Right lobe of liver (tissue), 4 donors: ENCODE results near the gene REEP3.

Experiments
- POLR2A ChIP-seq: fragments of 450-650 bp; IDR thresholded peaks from one replicate; pipeline ENCODE4 v1.6.1; 2017; ENCODE audit warnings: antibody characterized with exemption, mild to moderate bottlenecking
- TF ChIP-seq, protein P1 (sequence below), 4 donors: fragments of 200-600 bp in 3 of 4; fragments of 450-650 bp in 1 of 4; IDR thresholded peaks; one replicate each; pipeline versions ENCODE4 v1.5.1 to v1.8.0; 2016 to 2022; ENCODE audit warnings: antibody characterized with exemption in 4 of 4, mild to moderate bottlenecking in 2 of 4
- donor health status: DM: no; HTN: no; CAD: no.
- donor health status: DM: no; HTN: no; CAD: no.
- donor health status: DM: no; HTN: yes; CAD: no.

DNA sequence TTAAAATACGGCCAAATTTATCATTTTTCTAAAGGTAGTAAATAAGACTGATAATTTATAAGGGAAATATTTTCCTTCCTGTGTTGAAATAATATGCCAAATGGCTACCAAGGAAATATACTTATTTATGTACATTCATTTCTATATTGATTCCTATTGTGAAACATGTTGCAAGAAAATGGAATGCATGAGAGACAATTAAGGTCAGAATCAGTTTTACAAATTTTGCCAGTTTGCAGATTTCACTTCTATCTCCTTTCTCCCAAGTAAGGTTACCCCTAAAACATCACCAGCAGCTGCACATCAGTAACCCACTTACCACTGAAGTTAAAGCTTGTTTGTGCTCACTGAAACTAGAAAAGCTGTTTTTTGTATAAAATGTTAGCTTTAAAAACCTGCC is 19.2 kb upstream of the REEP3 start:
- TF ChIP-seq, protein P1, sequence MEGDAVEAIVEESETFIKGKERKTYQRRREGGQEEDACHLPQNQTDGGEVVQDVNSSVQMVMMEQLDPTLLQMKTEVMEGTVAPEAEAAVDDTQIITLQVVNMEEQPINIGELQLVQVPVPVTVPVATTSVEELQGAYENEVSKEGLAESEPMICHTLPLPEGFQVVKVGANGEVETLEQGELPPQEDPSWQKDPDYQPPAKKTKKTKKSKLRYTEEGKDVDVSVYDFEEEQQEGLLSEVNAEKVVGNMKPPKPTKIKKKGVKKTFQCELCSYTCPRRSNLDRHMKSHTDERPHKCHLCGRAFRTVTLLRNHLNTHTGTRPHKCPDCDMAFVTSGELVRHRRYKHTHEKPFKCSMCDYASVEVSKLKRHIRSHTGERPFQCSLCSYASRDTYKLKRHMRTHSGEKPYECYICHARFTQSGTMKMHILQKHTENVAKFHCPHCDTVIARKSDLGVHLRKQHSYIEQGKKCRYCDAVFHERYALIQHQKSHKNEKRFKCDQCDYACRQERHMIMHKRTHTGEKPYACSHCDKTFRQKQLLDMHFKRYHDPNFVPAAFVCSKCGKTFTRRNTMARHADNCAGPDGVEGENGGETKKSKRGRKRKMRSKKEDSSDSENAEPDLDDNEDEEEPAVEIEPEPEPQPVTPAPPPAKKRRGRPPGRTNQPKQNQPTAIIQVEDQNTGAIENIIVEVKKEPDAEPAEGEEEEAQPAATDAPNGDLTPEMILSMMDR (IDR thresholded peaks at IDR 0.05) = no peak
- no peak for TF ChIP-seq POLR2A
